ENCODE data around the gene ACP6.
A peak's percentile ranks its signal among the peaks of the same experiment; 100 is the strongest.
"Not testable (repeated sequence)": the region's sequence is repeated elsewhere in the genome, so short reads cannot be mapped to it uniquely, and the experiment has no call there.

ACP6 gene

DNA sequence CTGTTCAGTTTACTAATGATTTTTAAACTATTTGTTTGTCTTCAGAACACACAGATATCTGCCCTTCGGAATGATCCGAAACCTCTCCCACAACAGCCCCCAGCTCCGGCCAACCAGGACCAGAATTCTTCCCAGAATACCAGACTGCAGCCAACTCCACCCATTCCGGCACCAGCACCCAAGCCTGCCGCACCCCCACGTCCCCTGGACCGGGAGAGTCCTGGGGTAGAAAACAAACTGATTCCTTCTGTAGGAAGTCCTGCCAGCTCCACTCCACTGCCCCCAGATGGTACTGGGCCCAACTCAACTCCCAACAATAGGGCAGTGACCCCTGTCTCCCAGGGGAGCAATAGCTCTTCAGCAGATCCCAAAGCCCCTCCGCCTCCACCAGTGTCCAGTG is 51.6 kb downstream of the ACP6 start:
- no peak for DNase-seq

DNA sequence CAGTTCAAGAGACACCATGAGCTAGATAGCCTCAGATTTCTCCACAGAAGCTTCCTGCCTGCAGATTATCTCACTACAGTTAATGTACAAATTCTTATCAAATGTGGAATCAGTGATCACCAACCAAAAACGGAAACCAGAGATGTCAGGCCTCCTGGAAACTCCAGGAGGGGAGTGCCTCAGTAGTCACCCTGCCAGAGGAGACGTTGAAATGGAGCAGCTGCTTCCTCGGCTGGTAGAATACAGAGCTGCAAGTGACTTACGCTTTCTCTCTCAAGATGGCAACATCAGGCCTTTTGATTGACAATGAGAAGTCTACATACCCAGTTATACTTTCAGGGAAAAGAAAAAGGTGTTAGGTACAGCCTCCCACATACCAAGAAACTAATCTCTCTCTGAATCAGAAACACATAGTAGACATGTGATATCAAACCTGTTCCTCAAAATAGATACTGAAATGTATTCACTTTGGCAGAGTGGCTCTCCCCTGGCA is 52.2 kb downstream of the ACP6 start:
- DNase-seq, result no peak

DNA sequence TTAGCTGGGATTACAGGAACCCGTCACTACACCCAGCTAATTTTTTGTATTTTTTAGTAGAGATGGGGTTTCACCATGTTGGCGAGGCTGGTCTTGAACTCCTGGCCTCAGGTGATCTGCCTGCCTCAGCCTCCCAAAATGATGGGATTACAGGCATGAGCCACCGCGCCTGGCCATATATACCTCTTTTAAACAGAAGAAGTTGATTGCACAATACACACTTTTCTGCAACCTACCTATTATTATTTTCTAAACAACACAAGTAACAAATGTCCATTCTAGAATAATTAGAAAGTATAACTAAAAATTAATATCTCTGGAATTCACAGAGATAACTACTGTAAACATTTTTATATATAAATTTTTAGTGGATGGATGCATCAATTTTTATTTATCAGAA is 55.4 kb downstream of the ACP6 start:
- DNase-seq, result not testable (repeated sequence)

DNA sequence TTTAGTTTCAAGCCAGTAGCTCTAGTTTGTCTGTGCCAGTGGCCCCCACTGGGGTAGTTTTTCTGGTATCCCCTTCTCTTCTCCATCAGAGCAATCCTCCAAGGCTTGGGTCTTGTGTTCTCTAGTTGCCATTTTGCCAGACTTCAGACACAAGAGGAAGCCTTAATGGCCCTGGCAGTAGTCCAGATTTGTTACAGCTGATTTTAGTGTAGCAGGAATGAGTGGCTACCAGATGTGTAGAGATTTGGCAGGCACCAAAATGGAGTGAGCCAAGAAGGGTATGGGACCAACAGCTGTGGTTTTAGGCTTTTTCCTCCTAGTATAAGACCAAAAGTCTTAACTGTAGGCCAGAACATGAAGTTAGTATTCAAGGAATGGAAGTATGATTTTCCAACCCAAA is 56.8 kb downstream of the ACP6 start:
- no peak for DNase-seq

DNA sequence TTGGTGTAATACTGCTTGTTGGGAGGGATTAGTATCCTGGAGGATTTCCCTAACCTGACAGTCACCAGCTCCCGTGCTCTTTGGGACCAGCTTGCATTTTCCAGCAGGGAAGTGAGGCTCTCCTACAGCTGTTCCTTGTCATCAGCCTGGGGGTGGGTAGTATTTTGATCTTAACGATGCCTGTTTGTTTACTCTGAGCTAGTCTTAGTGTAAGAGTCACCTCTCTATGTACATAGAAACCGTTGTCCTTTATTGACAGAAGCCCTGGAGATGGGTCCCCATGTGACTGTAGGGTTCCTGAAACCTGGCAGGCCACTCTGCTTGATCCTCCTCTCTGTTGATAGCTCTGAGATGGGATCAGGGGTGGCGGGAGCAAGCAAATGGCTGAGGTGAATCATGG is 58.0 kb downstream of the ACP6 start:
- DNase-seq, result peak; percentile 74

DNA sequence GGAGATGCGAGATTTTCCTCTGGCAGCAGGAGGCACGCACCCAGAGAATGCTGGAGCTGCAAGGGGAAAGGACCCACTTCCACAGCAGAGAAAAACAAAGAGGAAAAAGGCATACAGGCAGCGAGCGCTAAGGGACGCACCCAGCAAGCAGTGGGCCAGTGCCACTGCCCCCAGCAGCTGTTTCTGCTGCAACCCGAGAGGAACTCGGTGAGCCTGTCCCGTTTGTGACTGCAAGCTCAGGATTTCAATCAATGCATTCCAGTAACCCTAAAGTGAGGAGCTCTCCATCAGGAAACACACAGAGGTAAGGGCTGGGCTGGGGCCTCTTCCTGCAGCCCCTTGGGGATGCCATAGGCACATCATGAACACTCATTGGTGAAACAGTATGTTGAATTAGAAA is 58.7 kb downstream of the ACP6 start:
- DNase-seq, result no peak

DNA sequence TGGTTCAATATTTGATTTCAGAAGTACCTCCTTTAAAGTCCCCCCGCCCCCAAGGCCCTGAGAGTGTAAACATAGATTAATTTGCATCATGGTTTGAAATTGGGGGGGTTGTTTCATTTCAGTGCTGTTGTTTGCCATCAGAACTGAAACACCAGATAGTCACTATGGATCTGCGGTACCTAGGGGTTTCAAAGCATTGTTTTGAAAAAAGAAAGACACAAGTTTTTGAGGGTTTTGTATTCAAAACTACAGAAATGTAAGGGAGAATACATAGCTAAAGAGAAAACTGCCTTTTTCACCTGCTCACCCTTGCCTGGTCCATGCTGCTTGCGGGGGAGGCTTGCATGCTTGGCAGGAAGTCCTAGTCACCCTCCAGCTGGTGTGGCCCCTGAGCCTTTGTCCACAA is 59.3 kb downstream of the ACP6 start:
- DNase-seq, result no peak

DNA sequence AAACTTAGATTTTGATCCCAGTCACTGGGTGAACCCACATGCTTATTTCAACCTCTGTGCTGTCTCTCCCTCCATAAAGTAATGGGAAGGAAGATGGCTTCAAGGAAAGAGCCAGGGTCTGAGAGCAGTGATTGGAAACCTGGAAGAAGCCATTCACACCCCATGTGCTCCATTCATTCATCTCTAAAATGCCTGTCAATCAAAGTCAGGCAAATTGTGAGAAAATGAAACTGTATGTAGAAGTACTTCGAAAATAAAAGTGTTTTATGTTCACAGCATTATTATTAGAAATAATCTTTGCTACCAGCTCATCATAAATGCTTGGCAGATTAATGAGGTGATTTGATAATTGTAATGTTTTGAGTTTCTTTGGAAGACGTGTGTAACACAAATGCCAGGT is 61.0 kb downstream of the ACP6 start:
- no peak for DNase-seq

DNA sequence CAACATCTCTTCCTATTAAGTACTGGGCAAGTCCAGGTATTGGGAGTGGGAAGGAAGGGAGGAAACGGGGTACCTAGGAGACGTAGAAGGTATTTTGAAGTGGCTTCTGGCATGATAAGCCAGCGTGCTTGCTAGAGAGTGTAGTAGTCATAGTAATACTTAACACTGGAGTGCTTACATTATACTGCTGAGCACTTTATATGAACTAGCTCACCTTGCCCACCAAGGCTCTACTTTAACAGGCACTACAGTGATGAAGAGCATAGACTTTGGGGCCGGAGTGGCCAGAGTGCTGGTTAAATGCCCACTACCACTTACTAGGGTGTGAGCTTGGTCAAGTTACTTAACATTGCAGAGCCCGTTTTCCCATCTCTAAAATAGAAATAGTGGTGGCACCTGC is 61.7 kb downstream of the ACP6 start:
- DNase-seq, result no peak

DNA sequence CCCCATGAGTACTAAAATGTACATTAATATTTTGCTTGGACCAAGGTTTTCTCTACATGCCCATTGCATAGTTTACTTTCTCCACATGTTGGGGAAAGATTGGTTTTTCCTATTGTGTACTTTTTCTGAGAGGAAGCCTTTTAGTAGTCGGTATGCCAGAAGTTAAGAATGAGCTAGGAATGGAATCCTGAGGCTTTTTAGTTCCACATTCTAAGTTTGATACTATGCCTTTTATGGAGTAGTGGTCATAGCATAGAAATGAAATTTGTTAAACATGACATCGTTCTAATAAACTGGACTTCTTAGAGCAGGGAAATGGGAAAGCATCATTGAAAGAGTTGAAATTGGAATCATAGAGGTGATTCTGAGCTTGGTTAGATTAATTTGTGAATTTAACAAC is 64.7 kb downstream of the ACP6 start:
- DNase-seq, result no peak

DNA sequence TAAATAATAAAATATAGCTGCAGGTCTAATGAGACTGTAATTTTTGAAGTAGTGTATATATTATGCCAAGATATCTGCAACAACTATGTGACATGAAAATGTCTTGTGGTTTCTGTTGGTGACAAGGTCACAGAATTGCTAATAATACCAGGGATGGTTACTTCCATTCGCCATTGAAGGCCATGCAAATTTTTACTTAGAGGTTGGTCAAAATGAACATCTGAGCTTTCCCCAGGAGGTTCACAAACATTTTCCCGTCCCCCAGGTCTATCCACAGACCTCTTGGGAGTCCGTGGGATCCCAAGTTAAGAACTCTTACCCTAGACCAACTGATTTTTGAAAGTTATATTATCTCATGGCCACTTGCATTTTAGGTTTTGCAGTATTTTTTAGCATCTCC is 66.3 kb downstream of the ACP6 start:
- DNase-seq, result no peak

DNA sequence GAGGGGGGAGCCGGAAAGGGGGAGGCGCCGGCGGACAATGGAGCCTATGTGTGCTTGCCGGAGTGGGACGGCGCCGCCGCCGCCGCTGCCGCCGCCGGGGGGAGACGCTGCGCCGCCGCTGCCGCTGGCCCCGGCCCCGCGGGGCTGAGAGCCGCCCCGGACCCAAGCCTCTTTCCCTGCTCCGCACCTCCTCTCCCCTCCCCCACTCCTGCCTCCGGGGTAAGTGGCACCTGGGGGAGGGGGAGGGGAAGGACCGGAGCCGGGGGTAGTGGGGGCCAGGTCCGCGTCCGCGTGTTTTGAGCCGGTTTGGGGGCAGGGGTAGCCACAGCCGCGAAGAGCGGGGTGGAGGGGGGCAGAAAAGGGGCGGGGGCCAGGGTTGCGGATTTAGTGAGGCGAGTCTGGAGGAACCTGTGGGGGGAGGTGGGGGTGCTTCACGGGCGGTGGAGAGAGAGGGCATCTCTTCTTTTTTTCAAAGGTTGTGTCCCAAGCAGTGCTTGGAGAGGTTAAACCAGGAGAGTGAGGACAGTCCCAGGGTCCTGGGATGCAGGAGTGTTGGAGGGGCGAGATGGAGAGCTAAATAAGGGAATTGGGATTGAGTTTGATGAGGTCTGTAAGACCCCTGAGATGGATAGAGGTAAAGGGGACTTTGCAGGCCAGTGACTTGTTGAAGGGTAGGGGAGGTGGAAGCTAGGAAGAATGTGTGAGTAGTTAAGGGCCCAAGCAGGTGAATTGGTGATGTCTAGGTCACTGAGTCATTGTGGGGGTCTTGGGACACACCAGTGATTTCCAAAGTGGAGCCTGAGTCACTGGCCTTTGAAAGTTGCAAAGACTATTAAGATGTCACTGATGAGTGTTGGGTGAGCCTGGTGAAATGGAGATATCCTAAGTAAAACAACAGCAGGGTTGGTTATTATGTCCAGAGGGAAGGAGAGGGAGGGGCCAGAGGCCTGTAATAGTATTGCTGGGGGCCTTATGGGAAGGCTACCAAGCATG is 69.9 kb downstream of the ACP6 start:
- no peak for DNase-seq

DNA sequence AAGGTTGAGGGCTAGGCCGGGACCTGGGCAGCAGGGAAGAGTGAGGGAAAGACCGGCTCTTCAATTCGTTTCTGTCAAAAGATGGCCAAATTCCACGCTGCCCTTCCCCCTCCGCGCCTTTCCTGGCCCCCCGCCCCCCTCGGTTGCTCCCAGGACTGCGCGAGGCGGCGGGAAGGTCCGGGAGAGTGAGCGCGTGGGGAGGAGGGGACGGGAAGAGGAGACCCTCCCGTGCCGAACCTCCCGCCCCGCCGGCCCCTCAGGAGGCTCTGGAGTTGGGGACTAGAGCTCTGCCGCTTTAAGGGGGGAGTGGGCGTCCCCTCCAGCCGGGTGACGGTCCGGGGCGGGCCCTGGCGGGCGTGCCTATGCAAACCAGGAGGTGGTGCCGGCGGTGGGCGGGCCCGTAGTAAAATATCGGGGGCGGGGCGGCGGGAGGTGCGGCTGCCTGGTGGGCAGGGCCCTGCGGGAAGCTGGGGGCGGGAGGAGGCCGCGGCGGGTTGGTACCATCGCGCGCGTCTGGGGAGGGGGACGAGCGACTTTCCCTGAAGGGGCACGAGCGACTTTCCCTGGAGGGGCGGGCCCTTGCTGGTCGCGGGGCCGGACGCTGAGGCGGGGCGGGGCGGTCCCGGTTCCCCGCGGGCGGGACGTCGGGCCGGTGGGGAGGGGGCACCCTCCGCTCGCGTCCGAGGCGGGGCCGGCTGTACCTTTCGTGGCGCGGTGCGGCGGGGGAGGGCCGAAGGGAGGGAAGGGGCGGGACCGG is 70.8 kb downstream of the ACP6 start:
- DNase-seq, result peak; percentile 95

DNA sequence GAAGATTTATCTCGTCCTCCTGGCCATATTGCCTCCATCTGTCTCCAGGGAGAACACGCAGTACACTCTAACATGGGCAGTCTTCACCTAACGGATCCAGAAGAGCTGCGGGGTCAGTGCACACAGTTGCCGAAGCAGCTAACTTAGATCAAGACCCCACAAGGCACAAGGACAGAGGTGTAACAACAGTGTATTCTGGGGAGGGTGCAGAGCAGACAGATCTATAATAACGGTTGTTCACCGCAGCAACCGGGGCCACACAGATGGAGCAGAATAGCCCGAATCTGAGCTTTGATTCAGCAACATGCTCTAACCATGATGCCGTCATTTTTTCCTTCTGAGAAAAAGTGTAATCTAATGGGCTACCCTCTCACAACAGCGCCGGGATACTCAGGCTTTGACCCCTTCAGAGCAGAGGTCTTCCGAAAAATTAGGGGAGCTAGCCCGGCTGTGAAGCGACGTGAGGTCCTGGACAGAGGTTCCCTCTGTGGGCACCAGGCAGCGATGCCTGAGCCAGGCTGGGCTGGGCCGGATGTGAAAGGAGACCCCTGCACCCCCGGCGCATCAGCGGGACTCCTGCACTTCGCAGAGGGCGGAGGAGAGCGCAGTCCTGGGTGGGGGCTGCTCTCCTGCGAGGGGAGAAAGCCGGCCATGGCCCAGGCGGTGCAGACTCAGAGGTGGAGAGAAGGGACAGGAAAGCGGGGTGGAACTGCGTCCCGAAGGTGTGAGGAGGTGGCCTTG is 71.5 kb downstream of the ACP6 start:
- no peak for DNase-seq

DNA sequence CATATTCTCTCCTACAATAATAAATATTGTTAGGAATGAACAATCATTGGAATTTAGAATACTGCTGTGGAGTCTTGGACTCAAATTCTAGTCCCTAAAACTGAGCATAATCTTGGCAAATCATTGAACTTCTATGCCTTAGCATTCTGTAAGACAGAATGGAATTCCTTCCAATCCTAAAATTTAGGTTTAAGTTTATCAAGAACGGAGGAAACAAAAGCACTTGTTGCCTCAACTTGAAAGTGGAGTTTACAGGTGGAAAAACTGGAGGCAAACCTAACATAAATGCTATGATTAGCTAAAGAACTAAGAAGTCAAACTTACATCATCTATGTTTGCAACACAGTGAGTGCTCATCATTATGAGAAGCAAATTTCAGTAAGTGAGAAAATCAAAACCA is 73.3 kb downstream of the ACP6 start:
- no peak for DNase-seq
